Measurements from ENCODE around the gene SPDEF. TPM values are rescaled to one million over a fixed set of nuclear protein-coding genes. Genes with fewer than 3 reads are reported as not detected.

The SPDEF gene
- total RNA-seq, 1 donor from 2014 or later, result not detected

GRCh38 chr6:34534146-34534545 is 22.0 kb downstream of the SPDEF start:
- Histone ChIP-seq H3K9me3 (ENCODE audit: low read depth) (no peaks in the 10 kb centered on the region), H3K4me3 (no peak overlapping the region), H2AFZ (replicated peaks) (no peak overlapping the region), H3K36me3 (no peaks in the 10 kb centered on the region), H3K9ac (no peak overlapping the region), H3K79me2 (ENCODE audit: low read depth) (no peaks in the 10 kb centered on the region), H3F3A (ENCODE audit: low read depth) (no peaks in the 10 kb centered on the region), H3K27me3 (no peaks in the 10 kb centered on the region), H3K4me1 (no peaks in the 10 kb centered on the region), H3K4me2 (no peak overlapping the region), H4K20me1 (ENCODE audit: low read depth) (no peaks in the 10 kb centered on the region), H3K27ac (no peak overlapping the region)
- H3K27ac Mint-ChIP-seq, result no peak overlapping the region
- peaks cover 2% of the 10 kb centered on the region for H3K27me3 Mint-ChIP-seq (ENCODE audit: insufficient read depth, low read depth)
- H3K36me3 Mint-ChIP-seq, result no peaks in the 10 kb centered on the region
- TF ChIP-seq EZH2phosphoT487 (IDR thresholded peaks at IDR 0.05) (no peak), EZH2 (IDR thresholded peaks at IDR 0.05) (no peak)
- TF ChIP-seq, protein P1, sequence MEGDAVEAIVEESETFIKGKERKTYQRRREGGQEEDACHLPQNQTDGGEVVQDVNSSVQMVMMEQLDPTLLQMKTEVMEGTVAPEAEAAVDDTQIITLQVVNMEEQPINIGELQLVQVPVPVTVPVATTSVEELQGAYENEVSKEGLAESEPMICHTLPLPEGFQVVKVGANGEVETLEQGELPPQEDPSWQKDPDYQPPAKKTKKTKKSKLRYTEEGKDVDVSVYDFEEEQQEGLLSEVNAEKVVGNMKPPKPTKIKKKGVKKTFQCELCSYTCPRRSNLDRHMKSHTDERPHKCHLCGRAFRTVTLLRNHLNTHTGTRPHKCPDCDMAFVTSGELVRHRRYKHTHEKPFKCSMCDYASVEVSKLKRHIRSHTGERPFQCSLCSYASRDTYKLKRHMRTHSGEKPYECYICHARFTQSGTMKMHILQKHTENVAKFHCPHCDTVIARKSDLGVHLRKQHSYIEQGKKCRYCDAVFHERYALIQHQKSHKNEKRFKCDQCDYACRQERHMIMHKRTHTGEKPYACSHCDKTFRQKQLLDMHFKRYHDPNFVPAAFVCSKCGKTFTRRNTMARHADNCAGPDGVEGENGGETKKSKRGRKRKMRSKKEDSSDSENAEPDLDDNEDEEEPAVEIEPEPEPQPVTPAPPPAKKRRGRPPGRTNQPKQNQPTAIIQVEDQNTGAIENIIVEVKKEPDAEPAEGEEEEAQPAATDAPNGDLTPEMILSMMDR (IDR thresholded peaks at IDR 0.05), result no peak
- no peak overlapping the region for H3K4me3 Mint-ChIP-seq
- no peaks in the 10 kb centered on the region for H3K9me3 Mint-ChIP-seq
- no peak for DNase-seq (ENCODE audit: low spot score)
- H3K4me1 Mint-ChIP-seq, result peaks cover 7% of the 10 kb centered on the region

DNA sequence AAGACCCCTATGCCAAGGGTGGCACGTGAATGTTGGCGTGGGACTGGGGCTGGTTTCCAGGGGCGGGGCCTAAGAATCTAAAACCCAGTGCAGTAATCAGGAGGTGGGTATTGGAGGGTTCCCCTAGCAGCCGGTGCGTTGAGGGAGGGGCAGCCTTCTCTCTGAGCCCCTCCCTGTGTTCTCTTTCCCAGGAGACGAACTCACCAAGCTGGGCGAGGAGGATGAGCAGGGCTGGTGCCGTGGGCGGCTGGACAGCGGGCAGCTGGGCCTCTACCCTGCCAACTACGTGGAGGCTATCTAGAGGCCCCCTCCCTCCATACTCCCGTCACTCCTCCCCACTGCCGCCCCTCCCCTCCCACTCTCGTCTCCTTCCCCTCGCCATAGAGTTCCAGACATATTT is 23.9 kb downstream of the SPDEF start:
- no peaks in the 10 kb centered on the region for H3K27me3 ChIP-seq
- no peak overlapping the region for H3K4me3 ChIP-seq
- H3K9me3 ChIP-seq (ENCODE audit: low read depth), result no peaks in the 10 kb centered on the region
- H3K9me3 Mint-ChIP-seq, result no peaks in the 10 kb centered on the region
- H3K4me1 Mint-ChIP-seq, result peaks cover 9% of the 10 kb centered on the region
- H3K4me2 ChIP-seq, result no peak overlapping the region
- DNase-seq (ENCODE audit: low spot score), result no peak
- H4K20me1 ChIP-seq (ENCODE audit: low read depth), result no peaks in the 10 kb centered on the region
- no peak overlapping the region for H3K27ac ChIP-seq
- no peak overlapping the region for H3K27ac Mint-ChIP-seq
- H3K4me1 ChIP-seq, result no peaks in the 10 kb centered on the region
- no peak for TF ChIP-seq EZH2 (IDR thresholded peaks at IDR 0.05)
- TF ChIP-seq, protein P1 (IDR thresholded peaks at IDR 0.05), result no peak
- peak overlapping the region; percentile 76 for H3K4me3 Mint-ChIP-seq
- no peaks in the 10 kb centered on the region for H3K79me2 ChIP-seq (ENCODE audit: low read depth)
- H3K36me3 ChIP-seq, result no peaks in the 10 kb centered on the region
- peaks cover 4% of the 10 kb centered on the region for H3K27me3 Mint-ChIP-seq (ENCODE audit: insufficient read depth, low read depth)
- H3K36me3 Mint-ChIP-seq, result no peaks in the 10 kb centered on the region
- no peak overlapping the region for H2AFZ ChIP-seq (replicated peaks)
- no peak overlapping the region for H3K9ac ChIP-seq
- H3F3A ChIP-seq (ENCODE audit: low read depth), result peaks cover 3% of the 10 kb centered on the region

- no peaks in the 10 kb centered on the region for H3K9me3 ChIP-seq (ENCODE audit: low read depth)
- Mint-ChIP-seq H3K27me3 (ENCODE audit: insufficient read depth, low read depth) (peaks cover 4% of the 10 kb centered on the region), H3K27ac (no peak overlapping the region), H3K4me3 (peak overlapping the region; percentile 76), H3K9me3 (no peaks in the 10 kb centered on the region), H3K36me3 (no peaks in the 10 kb centered on the region), H3K4me1 (peaks cover 6% of the 10 kb centered on the region)
- H3K9ac ChIP-seq, result no peak overlapping the region
- no peak overlapping the region for H3K4me3 ChIP-seq
- no peaks in the 10 kb centered on the region for H3K27me3 ChIP-seq
- no peaks in the 10 kb centered on the region for H3K79me2 ChIP-seq (ENCODE audit: low read depth)
- peaks cover 3% of the 10 kb centered on the region for H3F3A ChIP-seq (ENCODE audit: low read depth)
- TF ChIP-seq EZH2 (IDR thresholded peaks at IDR 0.05), result no peak
- TF ChIP-seq EZH2phosphoT487 (IDR thresholded peaks at IDR 0.05), result no peak
- TF ChIP-seq, protein P1 (IDR thresholded peaks at IDR 0.05), result no peak
- H3K4me2 ChIP-seq, result no peak overlapping the region
- H4K20me1 ChIP-seq (ENCODE audit: low read depth), result no peaks in the 10 kb centered on the region
- peak; percentile 59 for DNase-seq (ENCODE audit: low spot score)
- H2AFZ ChIP-seq (replicated peaks), result no peak overlapping the region
- H3K27ac ChIP-seq, result no peak overlapping the region
- H3K4me1 ChIP-seq, result peaks cover 2% of the 10 kb centered on the region
- H3K36me3 ChIP-seq, result no peaks in the 10 kb centered on the region
These were observed 24.4 kb downstream of the SPDEF start for GRCh38 chr6:34531580-34532201.
